Measurements from ENCODE around the gene ZNF92. TPM values are rescaled to one million over a fixed set of nuclear protein-coding genes. Genes with fewer than 3 reads are reported as not detected.

Gene ZNF92
- total RNA-seq, 1 donor from 2014 or later, result 24.1 TPM

GRCh38 chr7:65449505-65449852 lies 75.8 kb downstream of the ZNF92 start:
- Mint-ChIP-seq H3K4me1 (ENCODE audit: low read depth) (peaks cover 4% of the 10 kb centered on the region), H3K27ac (no peak overlapping the region), H3K36me3 (ENCODE audit: insufficient read depth) (no peaks in the 10 kb centered on the region), H3K27me3 (peaks cover 4% of the 10 kb centered on the region), H3K9me3 (ENCODE audit: low read depth) (peaks cover 12% of the 10 kb centered on the region), H3K4me3 (ENCODE audit: low read depth) (no peak overlapping the region)
- TF ChIP-seq CTCF (IDR thresholded peaks at IDR 0.05; ENCODE audit: unreplicated experiment), result no peak
- no peak for DNase-seq (ENCODE audit: low spot score, unreplicated experiment)
